Activated T-helper 1 cell treated with anti-CD3 and anti-CD28 coated beads, Interleukin-12 subunit alpha, Interleukin-12 subunit beta, Interleukin-2, Interleukin-4 antibody, amounts not matched to agents 30 ng/mL and 10 ng/mL and 1 ng/mL, durations not matched to agents 14 hours and 24 hours and 36 hours (primary cell): Measurements from ENCODE around the gene PDGFA. TPM values are rescaled to one million over a fixed set of nuclear protein-coding genes. Genes with fewer than 3 reads are reported as not detected.
"Not testable (repeated sequence)": the region's sequence is repeated elsewhere in the genome, so short reads cannot be mapped to it uniquely, and the experiment has no call there.

Source experiments
- DNase-seq: peaks from one replicate; pipeline ENCODE4 v3.0.0; 2021; ENCODE audit warnings: low spot score
- H3K27ac Mint-ChIP-seq: one replicate; pipeline ENCODE4 v1.8.0; 2021; ENCODE audit warnings: mild to moderate bottlenecking, mixed read lengths
- H3K27me3 Mint-ChIP-seq: one replicate; pipeline ENCODE4 v1.8.0; 2022; ENCODE audit warnings: mild to moderate bottlenecking, moderate library complexity, mixed read lengths; ENCODE audit not compliant: insufficient read depth
- H3K36me3 Mint-ChIP-seq: one replicate; pipeline ENCODE4 v1.8.0; 2021; ENCODE audit warnings: low read depth, mixed read lengths
- H3K4me1 Mint-ChIP-seq: one replicate; pipeline ENCODE4 v1.8.0; 2021; ENCODE audit warnings: low read depth, mixed read lengths
- H3K4me3 Mint-ChIP-seq: one replicate; pipeline ENCODE4 v1.8.0; 2021; ENCODE audit warnings: mild to moderate bottlenecking, moderate library complexity, mixed read lengths
- H3K9me3 Mint-ChIP-seq: one replicate; pipeline ENCODE4 v1.8.0; 2021; ENCODE audit warnings: mixed read lengths
- intact Hi-C: fragments of 100-400 bp; cut with micrococcal nuclease; formaldehyde crosslinking; loops from one replicate; pipeline ENCODE4 v1.15.1; 2024
- total RNA-seq: library from RNA; stranded (reverse); gene quantifications from 2 replicates; pipeline ENCODE4 v1.2.3, GENCODE V29; 2022

Gene PDGFA
- total RNA-seq, 1 donor from 2014 or later = 8.5 TPM

DNA sequence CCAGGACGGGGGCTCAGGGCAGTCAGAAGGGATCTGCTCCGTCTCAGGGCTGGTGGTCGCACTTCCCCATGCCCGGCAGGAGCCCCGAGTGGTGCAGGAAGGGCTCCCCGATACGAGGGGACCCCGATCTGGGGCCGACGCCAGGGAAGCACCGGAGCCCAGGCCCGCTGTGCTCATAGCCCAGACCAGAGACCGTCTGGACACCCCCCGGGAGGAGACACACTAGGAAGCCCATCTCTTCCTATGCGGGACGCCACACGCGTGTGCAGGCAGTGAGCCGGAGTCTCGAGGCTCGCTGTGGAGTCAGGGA lies 39.7 kb upstream of the PDGFA start:
- Mint-ChIP-seq H3K27me3 (no peaks in the 10 kb centered on the region), H3K9me3 (no peaks in the 10 kb centered on the region), H3K4me1 (peaks cover 4% of the 10 kb centered on the region), H3K27ac (no peak overlapping the region), H3K36me3 (no peaks in the 10 kb centered on the region), H3K4me3 (no peak overlapping the region)
- DNase-seq = no peak
- intact Hi-C loops = no loop called here

DNA sequence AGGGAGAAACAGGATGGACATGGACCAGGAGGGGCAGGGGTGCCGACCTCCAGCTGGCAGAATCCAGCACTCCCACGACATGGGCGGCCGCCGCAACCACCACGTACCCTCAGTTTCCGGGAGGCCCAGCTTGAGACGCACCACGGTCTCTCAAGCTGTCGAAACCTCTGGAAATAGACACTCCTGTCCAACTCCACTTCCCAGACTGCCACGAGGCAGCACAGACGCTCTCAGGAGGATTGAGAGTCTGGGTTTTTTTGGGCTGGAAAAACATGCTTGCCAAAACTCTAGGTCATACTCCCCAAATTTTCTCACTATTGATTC lies 37.9 kb upstream of the PDGFA start:
- no peak for DNase-seq
- intact Hi-C loops = no loop called here
- no peaks in the 10 kb centered on the region for H3K9me3 Mint-ChIP-seq

DNA sequence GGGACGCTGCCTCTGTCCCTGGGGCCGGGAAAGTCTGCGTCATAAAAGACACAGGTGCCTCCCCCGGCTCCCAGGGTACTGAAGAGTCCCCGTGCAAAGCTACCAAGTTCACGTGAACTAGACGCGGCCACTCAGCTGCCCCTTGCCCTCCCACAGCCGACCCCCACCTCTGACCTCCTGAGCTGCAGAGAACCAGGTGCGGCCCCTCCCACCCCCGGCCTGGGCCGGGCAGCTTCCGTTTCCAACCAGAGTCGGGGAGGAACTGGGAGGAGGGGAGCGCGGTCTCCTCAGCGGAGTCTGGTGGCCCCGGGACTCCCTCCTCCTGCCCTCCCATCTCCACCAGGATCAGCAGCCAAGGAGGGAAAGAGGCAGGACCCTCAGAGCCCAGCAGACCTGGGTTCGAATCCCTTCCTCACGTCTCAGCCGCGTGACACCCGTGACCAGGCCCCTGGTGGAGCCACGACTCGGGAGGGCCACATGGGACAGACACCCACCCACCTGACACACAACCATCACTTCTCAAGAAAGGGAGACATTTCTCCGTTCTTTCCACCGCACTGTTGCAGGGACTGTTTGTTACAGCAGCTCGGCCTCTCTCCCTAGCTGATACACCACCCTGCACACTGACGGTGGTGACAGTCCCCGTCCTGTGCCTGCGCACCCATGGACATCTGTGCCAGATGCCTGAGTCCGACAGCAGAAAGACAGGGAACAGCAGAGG lies 37.4 kb upstream of the PDGFA start:
- H3K9me3 Mint-ChIP-seq = no peaks in the 10 kb centered on the region
- H3K27ac Mint-ChIP-seq = no peak overlapping the region
- H3K4me3 Mint-ChIP-seq = no peak overlapping the region
- H3K36me3 Mint-ChIP-seq = no peaks in the 10 kb centered on the region
- H3K27me3 Mint-ChIP-seq = no peaks in the 10 kb centered on the region
- intact Hi-C loops = no loop called here
- no peak for DNase-seq
- no peaks in the 10 kb centered on the region for H3K4me1 Mint-ChIP-seq

More for the DNA sequence above, 37.9 kb upstream of the PDGFA start:
- Mint-ChIP-seq H3K4me1 (peaks cover under 1% of the 10 kb centered on the region), H3K36me3 (no peaks in the 10 kb centered on the region), H3K27me3 (no peaks in the 10 kb centered on the region), H3K4me3 (no peak overlapping the region), H3K27ac (no peak overlapping the region)

DNA sequence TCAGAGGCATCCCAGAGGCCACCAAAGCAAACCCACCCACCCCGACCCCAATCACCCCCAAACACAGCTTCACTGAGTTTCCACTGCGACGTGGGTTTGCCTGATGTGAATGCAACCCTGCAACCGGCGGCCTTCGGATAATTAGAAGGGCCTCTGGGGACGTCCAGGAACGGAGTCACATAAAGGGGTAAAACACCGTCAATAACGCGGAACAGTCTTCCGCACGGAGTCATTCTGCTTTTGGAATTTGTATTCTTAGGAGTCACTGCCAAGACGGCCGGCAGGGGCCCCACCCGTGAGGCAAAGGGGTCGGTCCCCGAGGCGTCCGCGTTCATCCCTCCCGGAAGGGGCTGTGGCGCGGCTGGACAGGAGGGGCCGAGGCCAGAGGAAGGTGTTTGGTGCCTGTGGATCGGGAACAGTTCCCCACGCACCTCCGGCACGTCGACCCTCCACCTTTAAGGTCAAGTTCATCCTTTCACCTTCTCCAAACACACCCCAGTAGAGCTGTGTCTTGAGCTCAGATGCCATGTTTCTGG lies 36.7 kb upstream of the PDGFA start:
- Mint-ChIP-seq H3K4me1 (no peaks in the 10 kb centered on the region), H3K9me3 (no peaks in the 10 kb centered on the region), H3K27ac (no peak overlapping the region), H3K4me3 (no peak overlapping the region), H3K36me3 (no peaks in the 10 kb centered on the region), H3K27me3 (no peaks in the 10 kb centered on the region)
- no peak for DNase-seq
- intact Hi-C loops = no loop called here

DNA sequence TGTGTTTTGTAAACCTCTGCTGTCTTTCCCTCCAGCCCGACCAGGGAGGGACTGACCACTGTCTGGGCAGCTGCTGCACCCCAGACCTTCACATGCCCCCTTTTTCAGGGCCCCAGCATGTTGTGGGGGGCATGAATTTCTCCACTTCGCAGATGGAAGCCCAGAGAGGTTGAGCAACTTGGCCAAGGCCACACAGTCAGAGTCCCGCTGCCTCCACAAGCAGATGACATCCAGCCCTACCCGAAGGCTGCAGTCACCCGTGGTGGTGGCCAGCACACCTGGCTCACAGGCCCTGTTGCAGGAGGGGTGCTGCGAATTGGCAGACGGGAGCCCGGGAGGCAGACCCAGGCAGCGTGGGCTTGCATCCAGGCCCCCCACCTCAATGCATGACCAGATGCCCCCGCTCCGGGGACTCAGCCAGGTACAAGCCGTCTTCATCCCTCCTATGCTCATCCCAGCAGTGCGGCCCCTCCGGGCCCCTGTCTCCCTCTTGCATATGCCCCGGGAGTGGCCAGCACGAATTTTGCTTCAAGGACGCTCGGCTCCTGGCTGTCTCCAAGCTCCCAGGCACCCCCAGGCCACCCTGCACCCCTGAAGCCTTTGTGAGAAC lies 36.0 kb upstream of the PDGFA start:
- intact Hi-C loops = no loop called here
- Mint-ChIP-seq H3K27me3 (no peaks in the 10 kb centered on the region), H3K4me1 (no peaks in the 10 kb centered on the region), H3K9me3 (no peaks in the 10 kb centered on the region), H3K27ac (no peak overlapping the region), H3K36me3 (no peaks in the 10 kb centered on the region), H3K4me3 (no peak overlapping the region)
- no peak for DNase-seq

DNA sequence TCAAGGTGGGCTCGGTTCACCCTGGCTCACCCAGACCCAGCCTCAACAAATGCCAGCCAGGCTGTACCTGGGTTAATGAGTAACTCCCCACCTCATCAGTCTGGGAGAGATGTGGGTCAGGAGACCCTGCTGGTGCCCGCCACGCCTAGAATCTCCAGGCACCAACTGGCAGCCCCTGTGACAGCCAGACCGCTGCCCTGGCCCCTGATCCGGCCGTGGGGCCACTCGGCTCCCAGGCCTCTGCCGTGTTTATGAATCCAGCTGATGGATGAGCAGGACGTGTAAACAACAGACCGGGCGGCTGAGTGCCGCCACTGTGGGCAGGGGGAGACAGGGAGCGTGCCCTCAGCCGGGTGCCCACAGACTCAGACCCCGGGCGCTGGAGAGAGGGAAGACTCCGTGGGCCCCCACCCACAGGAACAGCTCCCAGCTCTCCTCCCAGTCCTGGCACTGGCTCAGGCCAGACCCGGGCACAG lies 34.0 kb upstream of the PDGFA start:
- H3K36me3 Mint-ChIP-seq = no peaks in the 10 kb centered on the region
- DNase-seq = no peak
- H3K27ac Mint-ChIP-seq = no peak overlapping the region
- no peaks in the 10 kb centered on the region for H3K4me1 Mint-ChIP-seq
- H3K27me3 Mint-ChIP-seq = no peaks in the 10 kb centered on the region
- no peaks in the 10 kb centered on the region for H3K9me3 Mint-ChIP-seq
- H3K4me3 Mint-ChIP-seq = no peak overlapping the region
- intact Hi-C loops = no loop called here

DNA sequence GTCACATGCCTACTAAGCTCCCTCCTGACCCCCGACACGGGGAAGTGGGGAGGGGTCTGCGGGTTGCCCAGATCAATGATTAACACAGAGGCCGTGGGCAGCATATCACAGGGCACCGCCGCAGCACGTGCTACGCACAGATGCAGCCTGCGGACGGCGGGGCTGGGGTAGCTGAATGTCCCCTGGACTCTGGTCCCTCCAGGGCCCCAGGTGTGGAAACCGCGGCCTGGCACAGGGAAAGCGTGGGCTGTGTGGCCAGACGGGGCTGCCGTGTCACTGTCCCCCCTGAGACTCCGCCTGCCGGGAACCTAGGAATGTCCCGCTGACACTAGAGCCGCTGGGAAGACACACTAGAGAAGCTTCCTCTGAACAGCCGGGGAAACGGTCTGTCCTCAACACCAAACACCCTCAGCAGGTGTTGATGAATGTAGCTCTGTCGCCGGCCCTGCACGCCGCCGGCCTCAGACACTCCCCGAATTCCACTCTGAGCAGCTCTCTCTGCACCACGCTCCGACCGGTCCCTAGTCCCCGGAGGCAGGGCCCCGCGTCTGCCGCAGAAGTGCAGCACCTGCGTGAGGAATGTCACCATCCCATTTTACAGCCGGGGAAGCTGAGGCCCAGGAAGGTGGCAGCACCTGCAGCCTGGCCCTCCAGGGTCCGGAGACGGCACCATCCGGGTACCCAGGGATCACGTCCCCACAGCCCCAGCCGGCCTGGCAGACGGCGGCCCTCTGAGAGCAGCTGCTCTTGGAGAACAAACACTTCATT lies 33.4 kb upstream of the PDGFA start:
- Mint-ChIP-seq H3K27ac (no peak overlapping the region), H3K9me3 (no peaks in the 10 kb centered on the region), H3K4me3 (no peak overlapping the region), H3K4me1 (no peaks in the 10 kb centered on the region), H3K36me3 (no peaks in the 10 kb centered on the region), H3K27me3 (no peaks in the 10 kb centered on the region)
- no peak for DNase-seq
- intact Hi-C loops = no loop called here

DNA sequence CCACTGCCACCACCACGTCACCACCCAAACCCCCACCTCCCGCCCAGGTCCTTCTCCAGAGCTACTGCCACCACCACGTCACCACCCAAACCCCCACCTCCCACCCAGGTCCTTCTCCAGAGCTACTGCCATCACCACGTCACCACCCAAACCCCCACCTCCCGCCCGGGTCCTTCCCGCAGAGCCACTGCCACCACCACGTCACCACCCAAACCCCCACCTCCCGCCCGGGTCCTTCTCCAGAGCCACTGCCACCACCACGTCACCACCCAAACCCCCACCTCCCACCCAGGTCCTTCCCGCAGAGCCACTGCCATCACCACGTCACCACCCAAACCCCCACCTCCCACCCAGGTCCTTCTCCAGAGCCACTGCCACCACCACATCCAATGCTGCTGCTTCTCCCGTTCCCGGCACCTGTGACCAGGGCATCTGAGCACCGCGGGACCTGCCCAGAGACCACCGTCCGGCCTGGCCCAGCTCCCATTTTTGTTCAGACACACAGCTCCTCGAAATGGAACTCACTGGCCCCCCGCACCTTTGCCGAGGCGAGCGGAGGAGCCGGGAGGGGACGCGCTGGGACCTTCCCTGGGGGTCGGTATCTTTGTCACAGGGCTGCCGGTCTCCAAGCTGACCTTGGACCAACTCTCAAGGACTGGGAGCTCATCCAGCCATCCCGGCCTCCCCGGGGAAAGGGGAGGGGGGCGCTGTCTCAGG lies 32.7 kb upstream of the PDGFA start:
- DNase-seq, H3K9me3 Mint-ChIP-seq, H3K4me3 Mint-ChIP-seq, H3K36me3 Mint-ChIP-seq, H3K4me1 Mint-ChIP-seq, H3K27ac Mint-ChIP-seq, H3K27me3 Mint-ChIP-seq, intact Hi-C loops: not testable (repeated sequence)

DNA sequence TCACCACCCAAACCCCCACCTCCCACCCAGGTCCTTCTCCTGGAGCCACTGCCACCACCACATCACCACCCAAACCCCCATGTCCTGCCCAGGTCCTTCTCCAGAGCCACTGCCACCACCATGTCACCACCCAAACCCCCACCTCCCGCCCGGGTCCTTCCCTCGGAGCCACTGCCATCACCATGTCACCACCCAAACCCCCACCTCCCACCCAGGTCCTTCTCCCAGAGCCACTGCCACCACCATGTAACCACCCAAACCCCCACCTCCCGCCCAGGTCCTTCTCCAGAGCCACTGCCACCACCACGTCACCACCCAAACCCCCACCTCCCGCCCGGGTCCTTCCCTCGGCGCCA lies 31.9 kb upstream of the PDGFA start:
- H3K9me3 Mint-ChIP-seq, H3K27me3 Mint-ChIP-seq, H3K4me1 Mint-ChIP-seq, H3K36me3 Mint-ChIP-seq, H3K4me3 Mint-ChIP-seq, H3K27ac Mint-ChIP-seq, intact Hi-C loops, DNase-seq: not testable (repeated sequence)

DNA sequence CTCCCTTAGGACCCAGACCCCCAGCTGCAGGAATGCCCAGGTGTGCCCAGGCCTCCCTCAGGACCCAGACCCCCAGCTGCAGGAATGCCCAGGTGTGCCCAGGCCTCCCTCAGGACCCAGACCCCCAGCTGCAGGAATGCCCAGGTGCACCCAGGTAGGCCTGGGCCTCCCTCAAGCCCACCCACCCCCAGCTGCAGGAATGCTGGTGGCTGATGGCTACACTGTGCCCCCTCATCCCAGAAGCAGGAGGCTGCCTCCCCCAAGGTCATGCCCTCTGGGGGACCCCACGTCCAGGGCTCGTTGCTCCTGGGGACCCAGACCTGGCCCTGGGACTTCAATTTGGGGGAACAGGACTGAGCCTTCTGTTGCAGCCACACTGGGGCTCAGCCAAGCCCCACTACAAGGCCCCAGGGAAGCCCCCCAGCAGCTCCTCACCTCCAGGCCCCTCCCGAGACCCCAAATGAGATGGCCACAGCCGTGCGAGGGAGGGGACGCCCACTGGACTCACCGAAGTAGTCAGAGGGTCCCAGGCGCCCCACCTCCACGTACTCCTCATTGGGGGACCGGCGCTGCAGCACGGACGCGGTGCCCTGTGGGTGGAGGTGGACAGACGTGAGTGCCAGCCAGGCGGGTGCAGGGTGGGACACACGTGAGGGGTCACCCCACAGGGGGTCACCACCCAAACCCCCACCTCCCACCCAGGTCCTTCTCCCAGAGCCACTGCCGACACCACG lies 31.4 kb upstream of the PDGFA start:
- no peaks in the 10 kb centered on the region for H3K9me3 Mint-ChIP-seq
- intact Hi-C loops = no loop called here
- no peaks in the 10 kb centered on the region for H3K27me3 Mint-ChIP-seq
- H3K27ac Mint-ChIP-seq = no peak overlapping the region
- no peaks in the 10 kb centered on the region for H3K36me3 Mint-ChIP-seq
- no peak for DNase-seq
- no peak overlapping the region for H3K4me3 Mint-ChIP-seq
- H3K4me1 Mint-ChIP-seq = no peaks in the 10 kb centered on the region

DNA sequence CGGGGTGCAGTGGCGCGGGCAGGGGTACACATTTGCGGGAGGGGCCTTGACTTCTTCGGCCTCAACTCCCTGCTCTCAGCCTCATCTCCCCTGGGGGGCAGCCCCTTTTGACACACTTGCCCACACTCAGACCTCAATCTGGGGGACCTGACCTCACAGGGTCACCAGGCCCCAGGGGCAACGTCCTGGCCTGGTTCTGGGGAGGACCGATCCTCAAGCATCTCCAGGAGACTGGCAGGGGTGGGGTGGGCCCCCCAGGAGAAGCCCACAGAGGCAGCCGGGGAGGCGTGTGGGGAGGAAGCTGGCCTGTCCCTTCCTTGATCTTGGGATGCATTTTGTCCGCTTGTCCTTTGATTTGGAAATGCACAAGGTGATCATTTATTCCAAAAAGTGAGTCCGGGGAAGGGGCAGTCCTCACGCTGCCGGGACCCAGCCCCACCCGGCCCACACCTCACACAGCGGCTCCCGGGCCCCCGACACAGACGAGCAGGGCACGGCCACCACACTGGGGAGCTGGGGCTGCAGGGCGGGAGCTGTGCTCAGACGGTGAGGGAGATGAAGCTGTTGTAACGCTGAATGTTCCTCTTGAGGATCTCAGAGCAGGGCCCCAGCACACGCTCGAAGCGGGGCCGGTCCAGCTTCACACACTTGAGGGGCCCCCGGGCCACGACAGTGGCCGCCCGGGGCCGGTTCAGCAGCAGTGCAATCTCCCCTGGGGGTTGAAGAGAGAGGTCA lies 30.4 kb upstream of the PDGFA start:
- DNase-seq = no peak
- no peaks in the 10 kb centered on the region for H3K27me3 Mint-ChIP-seq
- H3K36me3 Mint-ChIP-seq = no peaks in the 10 kb centered on the region
- H3K9me3 Mint-ChIP-seq = peaks cover 5% of the 10 kb centered on the region
- intact Hi-C loops = no loop called here
- H3K4me3 Mint-ChIP-seq = no peak overlapping the region
- no peak overlapping the region for H3K27ac Mint-ChIP-seq
- no peaks in the 10 kb centered on the region for H3K4me1 Mint-ChIP-seq
